Stomach smooth muscle (tissue), 2 donors: ENCODE measurements around the gene MX2.
"Not testable (repeated sequence)": the region's sequence is repeated elsewhere in the genome, so short reads cannot be mapped to it uniquely, and the experiment has no call there.

ENCODE experiments used
- H3K27ac ChIP-seq: one replicate; pipeline ENCODE4 v1.7.0; 2013; ENCODE audit warnings: mild to moderate bottlenecking, low read length, inconsistent platforms
- H3K27me3 ChIP-seq, 2 donors: one replicate each; pipeline ENCODE4 v1.7.0; 2013; ENCODE audit warnings: low read length in 2 of 2; ENCODE audit not compliant: insufficient read depth in 2 of 2, control insufficient read depth in 1 of 2
- H3K36me3 ChIP-seq, 2 donors: one replicate each; pipeline ENCODE4 v1.7.0; 2013; ENCODE audit warnings: low read length in 2 of 2; ENCODE audit not compliant: control insufficient read depth in 2 of 2, insufficient read depth in 2 of 2
- H3K4me1 ChIP-seq: one replicate; pipeline ENCODE4 v1.7.0; 2013; ENCODE audit warnings: low read length; ENCODE audit not compliant: control insufficient read depth, insufficient read depth
- H3K4me3 ChIP-seq, 2 donors: one replicate each; pipeline ENCODE4 v1.7.0; 2013; ENCODE audit warnings: low read length in 2 of 2
- H3K9ac ChIP-seq, 2 donors: one replicate each; pipeline ENCODE4 v1.7.0; 2013; ENCODE audit warnings: low read length in 2 of 2, mild to moderate bottlenecking in 1 of 2
- H3K9me3 ChIP-seq, 2 donors: one replicate each; pipeline ENCODE4 v1.7.0; 2013; ENCODE audit warnings: low read length in 2 of 2; ENCODE audit not compliant: control insufficient read depth in 2 of 2
- donor health status: healthy.
- donor health status: Pancreatic carcinoma.

MX2 gene

GRCh38 chr21:41419921-41420862, 58.4 kb downstream of the MX2 start:
- Histone ChIP-seq H3K27ac (peak overlapping the region; percentile 82), H3K4me3 (peak overlapping the region; percentile 87 to 91), H3K27me3 (no peaks in the 10 kb centered on the region), H3K36me3 (no peaks in the 10 kb centered on the region), H3K4me1 (peaks cover 10% of the 10 kb centered on the region), H3K9me3 (no peaks in the 10 kb centered on the region), H3K9ac (peak overlapping the region; percentile 78 to 84)

- Histone ChIP-seq H3K4me1 (peaks cover 16% of the 10 kb centered on the region), H3K27ac (peak overlapping the region; percentile 82), H3K9ac (peak overlapping the region in 1 of 2 donors; percentile 84), H3K4me3 (peak overlapping the region; percentile 87 to 91)
- not testable (repeated sequence) for H3K36me3 ChIP-seq, H3K27me3 ChIP-seq, H3K9me3 ChIP-seq
Measured at GRCh38 chr21:41420998-41421397, 59.2 kb downstream of the MX2 start.

- Histone ChIP-seq H3K4me1 (peaks cover 23% of the 10 kb centered on the region), H3K9me3 (no peaks in the 10 kb centered on the region), H3K27me3 (no peaks in the 10 kb centered on the region), H3K27ac (no peak overlapping the region), H3K9ac (no peak overlapping the region), H3K36me3 (no peaks in the 10 kb centered on the region), H3K4me3 (no peak overlapping the region)
Measured at GRCh38 chr21:41422546-41423304, 60.9 kb downstream of the MX2 start.

- H3K9ac ChIP-seq, H3K27ac ChIP-seq: not testable (repeated sequence)
- H3K4me1 ChIP-seq, result peaks cover 23% of the 10 kb centered on the region
Measured at GRCh38 chr21:41423305-41423636, 61.4 kb downstream of the MX2 start.

GRCh38 chr21:41425588-41425953, 63.7 kb downstream of the MX2 start:
- Histone ChIP-seq H3K36me3 (peaks cover 0 to 2% of the 10 kb centered on the region in 2 donors), H3K27me3 (no peaks in the 10 kb centered on the region), H3K27ac (peak overlapping the region; percentile 55), H3K9me3 (no peaks in the 10 kb centered on the region), H3K4me1 (peaks cover 22% of the 10 kb centered on the region), H3K4me3 (peak overlapping the region; percentile 63 to 86), H3K9ac (peak overlapping the region; percentile 80 to 82)

More at GRCh38 chr21:41423305-41423636, 61.4 kb downstream of the MX2 start:
- not testable (repeated sequence) for H3K9me3 ChIP-seq, H3K4me3 ChIP-seq, H3K36me3 ChIP-seq, H3K27me3 ChIP-seq

GRCh38 chr21:41425954-41426675, 64.3 kb downstream of the MX2 start, which contains the start of gene MX1:
Gene MX1, plus strand, starts transcription at chr21:41426239. Its CDS starts 5,832 bp downstream, at chr21:41432071.
- Histone ChIP-seq H3K9ac (peak within 1 kb of the TSS; percentile 80 to 82), H3K4me3 (peak within 1 kb of the TSS; percentile 63 to 86), H3K27me3 (no peaks in the 10 kb centered on the region), H3K4me1 (peaks cover 20% of the 10 kb centered on the region), H3K27ac (peak within 1 kb of the TSS; percentile 55), H3K9me3 (no peaks in the 10 kb centered on the region), H3K36me3 (peaks cover 0 to 3% of the 10 kb centered on the region in 2 donors)

GRCh38 chr21:41426676-41427404, 65.0 kb downstream of the MX2 start:
- Histone ChIP-seq H3K27me3 (no peaks in the 10 kb centered on the region), H3K9me3 (no peaks in the 10 kb centered on the region), H3K27ac (peak overlapping the region; percentile 55), H3K4me1 (peaks cover 17% of the 10 kb centered on the region), H3K4me3 (peak overlapping the region; percentile 63 to 86), H3K9ac (peak overlapping the region; percentile 68 to 82), H3K36me3 (peaks cover 2 to 7% of the 10 kb centered on the region in 2 donors)

GRCh38 chr21:41427556-41427955, 65.7 kb downstream of the MX2 start:
- Histone ChIP-seq H3K36me3 (peaks cover 9 to 13% of the 10 kb centered on the region in 2 donors), H3K27me3 (no peaks in the 10 kb centered on the region), H3K4me3 (no peak overlapping the region), H3K27ac (no peak overlapping the region), H3K9me3 (no peaks in the 10 kb centered on the region), H3K9ac (no peak overlapping the region), H3K4me1 (peaks cover 16% of the 10 kb centered on the region)

- Histone ChIP-seq H3K27ac (no peak overlapping the region), H3K36me3 (peaks cover 16 to 21% of the 10 kb centered on the region in 2 donors), H3K4me3 (no peak overlapping the region), H3K9ac (no peak overlapping the region), H3K4me1 (peaks cover 16% of the 10 kb centered on the region), H3K9me3 (no peaks in the 10 kb centered on the region), H3K27me3 (no peaks in the 10 kb centered on the region)
Measured at GRCh38 chr21:41428311-41428710, 66.5 kb downstream of the MX2 start.

GRCh38 chr21:41428847-41429246, 67.0 kb downstream of the MX2 start:
- H3K36me3 ChIP-seq, result peaks cover 21 to 23% of the 10 kb centered on the region in 2 donors

More at GRCh38 chr21:41428847-41429246, 67.0 kb downstream of the MX2 start:
- Histone ChIP-seq H3K4me1 (peaks cover 16% of the 10 kb centered on the region), H3K9ac (no peak overlapping the region), H3K27me3 (no peaks in the 10 kb centered on the region), H3K9me3 (no peaks in the 10 kb centered on the region), H3K27ac (no peak overlapping the region), H3K4me3 (no peak overlapping the region)
